Sigmoid colon (tissue), 4 donors: ENCODE measurements around the gene HDHD3.
"Not testable (repeated sequence)": the region's sequence is repeated elsewhere in the genome, so short reads cannot be mapped to it uniquely, and the experiment has no call there.

ENCODE experiments used
- CTCF ChIP-seq, 4 experiments: fragments of 450-650 bp in 3 of 4; fragments of 200-600 bp in 1 of 4; IDR thresholded peaks; one replicate each; pipeline ENCODE4 v1.5.1; 2016 to 2019; ENCODE audit warnings: antibody characterized with exemption in 4 of 4, mild to moderate bottlenecking in 3 of 4, moderate library complexity in 2 of 4
- POLR2AphosphoS5 ChIP-seq, 4 donors: sonication (generic); formaldehyde crosslinking; IDR thresholded peaks; one replicate each; pipeline ENCODE4 v1.6.1; 2017; ENCODE audit warnings: antibody characterized with exemption in 4 of 4

- not testable (repeated sequence) for TF ChIP-seq CTCF, POLR2AphosphoS5 (IDR thresholded peaks at IDR 0.05)
Measured at GRCh38 chr9:113379094-113379828, 2.5 kb upstream of the HDHD3 start.
